ENCODE results near the gene SNX17. TPM values are rescaled to one million over a fixed set of nuclear protein-coding genes. Genes with fewer than 3 reads are reported as not detected.

The SNX17 gene
- total RNA-seq, 2 experiments from 2014 or later = 109 to 120 TPM

- ChIA-PET CTCF (interaction anchor here (0.8 to 1.9 kb wide), 2 partner anchors 13 to 32 kb away, joined by 3 to 5 read pairs; no protein-coding TSS in a partner anchor), POLR2A (interaction anchor here (0.6 kb wide), 1 partner anchor 17 kb away, joined by 3 read pairs; no protein-coding TSS in a partner anchor)
- Mint-ChIP-seq H3K4me1 (peaks cover 41% of the 10 kb centered on the region), H3K27me3 (no peaks in the 10 kb centered on the region), H3K36me3 (ENCODE audit: low read depth) (peaks cover 55% of the 10 kb centered on the region), H3K27ac (peak overlapping the region; percentile 55), H3K9me3 (no peaks in the 10 kb centered on the region), H3K4me3 (peak overlapping the region; percentile 84)
- peak; percentile 41 for DNase-seq
Measured at GRCh38 chr2:27372937-27373336, 2.5 kb downstream of the SNX17 start.

GRCh38 chr2:27373567-27373966 lies 3.2 kb downstream of the SNX17 start:
- POLR2A ChIA-PET = interaction anchor here (0.6 kb wide), 1 partner anchor 17 kb away, joined by 3 read pairs; no protein-coding TSS in a partner anchor
- CTCF ChIA-PET = no interaction called here
- Mint-ChIP-seq H3K9me3 (no peaks in the 10 kb centered on the region), H3K36me3 (ENCODE audit: low read depth) (peaks cover 53% of the 10 kb centered on the region), H3K27ac (no peak overlapping the region), H3K4me3 (no peak overlapping the region), H3K27me3 (no peaks in the 10 kb centered on the region), H3K4me1 (peaks cover 36% of the 10 kb centered on the region)
- DNase-seq = no peak

- H3K9me3 Mint-ChIP-seq = no peaks in the 10 kb centered on the region
- ChIA-PET CTCF (interaction anchor here (0.5 kb wide), 1 partner anchor 51 kb away, joined by 3 read pairs; no protein-coding TSS in a partner anchor), POLR2A (no interaction called here)
- H3K4me3 Mint-ChIP-seq = no peak overlapping the region
- no peaks in the 10 kb centered on the region for H3K27me3 Mint-ChIP-seq
- no peak for DNase-seq
- peaks cover 59% of the 10 kb centered on the region for H3K36me3 Mint-ChIP-seq (ENCODE audit: low read depth)
- peaks cover 40% of the 10 kb centered on the region for H3K4me1 Mint-ChIP-seq
- no peak overlapping the region for H3K27ac Mint-ChIP-seq
Measured at GRCh38 chr2:27375513-27376099, 5.2 kb downstream of the SNX17 start.

DNA sequence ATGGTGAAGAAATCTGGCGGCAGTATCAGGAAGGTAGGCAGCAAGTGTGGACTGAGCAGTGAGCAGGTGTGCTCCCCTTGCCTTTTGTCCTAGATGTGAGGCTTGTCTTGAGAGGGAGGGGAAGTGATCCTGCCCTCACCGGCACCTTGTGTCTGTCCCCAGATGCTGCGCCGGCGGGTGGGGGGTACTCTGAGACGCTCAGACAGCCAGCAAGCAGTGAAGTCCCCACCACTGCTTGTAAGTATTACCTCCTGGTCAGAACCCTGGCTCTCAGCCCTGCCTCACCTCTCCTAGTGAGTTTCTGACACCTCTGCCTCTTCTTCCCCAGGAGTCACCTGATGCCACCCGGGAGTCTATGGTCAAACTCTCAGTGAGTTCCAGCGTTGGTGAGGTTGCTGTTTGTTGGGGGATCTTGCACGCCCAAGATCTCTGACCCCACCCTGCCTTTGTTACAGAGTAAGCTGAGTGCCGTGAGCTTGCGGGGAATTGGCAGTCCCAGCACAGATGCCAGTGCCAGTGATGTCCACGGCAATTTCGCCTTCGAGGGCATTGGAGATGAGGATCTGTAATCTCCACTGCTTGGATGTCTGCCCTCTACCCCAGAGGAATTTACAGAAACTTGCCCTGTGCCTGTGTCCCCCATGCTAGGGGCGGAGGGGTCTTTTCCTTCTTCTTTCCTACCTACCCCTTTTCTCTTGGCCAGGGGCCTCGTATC lies 5.9 kb downstream of the SNX17 start:
- DNase-seq = no peak
- Mint-ChIP-seq H3K27me3 (no peaks in the 10 kb centered on the region), H3K4me3 (no peak overlapping the region), H3K36me3 (ENCODE audit: low read depth) (peaks cover 61% of the 10 kb centered on the region), H3K27ac (no peak overlapping the region), H3K4me1 (peaks cover 45% of the 10 kb centered on the region), H3K9me3 (no peaks in the 10 kb centered on the region)
- POLR2A ChIA-PET = no interaction called here
- CTCF ChIA-PET = interaction anchor here (0.5 to 0.6 kb wide), 2 partner anchors 31 to 50 kb away, joined by 3 read pairs; no protein-coding TSS in a partner anchor

GRCh38 chr2:27376866-27377617 lies 6.6 kb downstream of the SNX17 start:
- ChIA-PET CTCF (interaction anchor here (0.6 to 1.0 kb wide), 2 partner anchors 32 to 33 kb away, joined by 3 read pairs; partner anchors contain the start of gene PPM1G), POLR2A (no interaction called here)
- Mint-ChIP-seq H3K4me1 (peaks cover 43% of the 10 kb centered on the region), H3K9me3 (no peaks in the 10 kb centered on the region), H3K4me3 (no peak overlapping the region), H3K27ac (peak overlapping the region; percentile 69), H3K36me3 (ENCODE audit: low read depth) (peaks cover 61% of the 10 kb centered on the region), H3K27me3 (no peaks in the 10 kb centered on the region)
- no peak for DNase-seq

DNA sequence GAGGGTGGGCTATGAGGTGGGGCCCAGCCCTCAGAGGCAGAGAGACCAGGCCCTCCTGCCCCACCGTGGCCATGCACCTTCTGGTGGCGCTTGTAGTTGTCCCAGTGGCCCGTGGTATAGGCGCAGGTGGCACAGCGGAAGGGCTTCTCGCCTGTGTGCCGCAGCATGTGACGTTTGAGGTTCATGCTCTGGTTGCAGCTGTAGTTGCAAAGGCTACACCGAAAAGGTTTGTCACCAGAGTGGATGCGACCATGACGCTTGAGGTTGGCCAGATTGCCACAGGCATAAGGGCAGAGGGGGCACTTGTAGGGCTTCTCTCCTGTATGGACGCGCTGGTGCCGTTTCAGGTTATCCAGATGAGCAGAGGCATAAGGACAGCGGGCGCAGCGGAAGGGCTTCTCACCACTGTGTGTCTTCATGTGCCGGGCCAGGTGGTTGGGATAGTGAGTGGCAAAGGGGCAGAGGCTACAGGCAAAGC lies 7.2 kb downstream of the SNX17 start:
- Mint-ChIP-seq H3K9me3 (no peaks in the 10 kb centered on the region), H3K36me3 (ENCODE audit: low read depth) (peaks cover 62% of the 10 kb centered on the region), H3K27me3 (no peaks in the 10 kb centered on the region), H3K4me1 (peaks cover 40% of the 10 kb centered on the region), H3K4me3 (no peak overlapping the region), H3K27ac (no peak overlapping the region)
- no peak for DNase-seq
- ChIA-PET CTCF (interaction anchor here (1.0 kb wide), 1 partner anchor 32 kb away, joined by 3 read pairs; the partner anchor contains the start of gene PPM1G), POLR2A (no interaction called here)

- ChIA-PET POLR2A (no interaction called here), CTCF (interaction anchor here (1.0 kb wide), 2 partner anchors 12 to 31 kb away, joined by 3 read pairs; partner anchors contain the start of gene PPM1G)
- no peak overlapping the region for H3K4me3 Mint-ChIP-seq
- H3K27me3 Mint-ChIP-seq = no peaks in the 10 kb centered on the region
- peaks cover 60% of the 10 kb centered on the region for H3K36me3 Mint-ChIP-seq (ENCODE audit: low read depth)
- peaks cover 34% of the 10 kb centered on the region for H3K4me1 Mint-ChIP-seq
- peak overlapping the region; percentile 62 for H3K27ac Mint-ChIP-seq
- H3K9me3 Mint-ChIP-seq = no peaks in the 10 kb centered on the region
- DNase-seq = no peak
Measured at GRCh38 chr2:27378096-27378808, 7.8 kb downstream of the SNX17 start.

GRCh38 chr2:27378809-27379290 lies 8.4 kb downstream of the SNX17 start:
- Mint-ChIP-seq H3K9me3 (no peaks in the 10 kb centered on the region), H3K36me3 (ENCODE audit: low read depth) (peaks cover 60% of the 10 kb centered on the region)
- POLR2A ChIA-PET = no interaction called here

DNA sequence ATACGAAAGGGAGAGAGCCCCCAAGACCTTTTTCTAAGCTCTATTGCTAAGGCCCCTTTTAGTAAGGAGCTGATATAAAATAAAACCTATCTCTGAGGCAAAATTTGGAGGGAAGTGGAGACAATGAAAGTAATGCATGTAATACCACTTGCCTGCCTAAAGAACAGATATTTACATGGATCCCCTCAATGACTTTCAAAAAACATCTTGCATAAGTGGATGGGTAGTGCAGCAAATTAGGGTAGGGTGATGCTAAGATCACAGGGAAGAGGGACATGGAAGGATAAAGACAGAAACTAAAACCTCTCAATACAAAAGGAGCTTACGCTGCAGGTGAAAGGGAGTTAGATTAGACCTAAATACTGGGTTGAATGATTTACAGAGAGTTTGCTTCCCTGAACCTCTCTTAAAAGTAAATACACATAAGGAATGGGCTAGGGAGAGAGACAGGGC lies 9.0 kb downstream of the SNX17 start:
- Mint-ChIP-seq H3K27ac (peak overlapping the region; percentile 96), H3K27me3 (no peaks in the 10 kb centered on the region), H3K36me3 (ENCODE audit: low read depth) (peaks cover 63% of the 10 kb centered on the region), H3K4me3 (peak overlapping the region; percentile 90), H3K4me1 (peaks cover 30% of the 10 kb centered on the region), H3K9me3 (no peaks in the 10 kb centered on the region)
- ChIA-PET CTCF (interaction anchor here (1.0 to 1.5 kb wide), 3 partner anchors 8 to 10 kb away, joined by 3 to 6 read pairs (median 5); partner anchors contain the start of gene EIF2B4), POLR2A (no interaction called here)
- no peak for DNase-seq

More at GRCh38 chr2:27378809-27379290, 8.4 kb downstream of the SNX17 start:
- H3K4me1 Mint-ChIP-seq = peaks cover 31% of the 10 kb centered on the region
- no peak for DNase-seq
- no peaks in the 10 kb centered on the region for H3K27me3 Mint-ChIP-seq
- H3K4me3 Mint-ChIP-seq = peak overlapping the region; percentile 90
- CTCF ChIA-PET = interaction anchor here (1.0 to 1.5 kb wide), 3 partner anchors 8 to 11 kb away, joined by 3 to 6 read pairs (median 5); partner anchors contain the start of gene EIF2B4
- H3K27ac Mint-ChIP-seq = peak overlapping the region; percentile 96

- Mint-ChIP-seq H3K27me3 (no peaks in the 10 kb centered on the region), H3K36me3 (ENCODE audit: low read depth) (peaks cover 61% of the 10 kb centered on the region), H3K27ac (peak overlapping the region; percentile 96), H3K9me3 (no peaks in the 10 kb centered on the region), H3K4me3 (peak overlapping the region; percentile 90), H3K4me1 (peaks cover 30% of the 10 kb centered on the region)
- DNase-seq = peak; percentile 73
- CTCF ChIA-PET = interaction anchor here (0.8 to 1.8 kb wide), 6 partner anchors 9 to 304 kb away, joined by 3 to 7 read pairs (median 4); partner anchors contain the start of genes EIF2B4 and MPV17
- POLR2A ChIA-PET = interaction anchor here (0.6 kb wide), 1 partner anchor 9 kb away, joined by 4 read pairs; the partner anchor contains the start of gene SNX17
Measured at GRCh38 chr2:27379836-27380625, 9.6 kb downstream of the SNX17 start.

All from activated CD4-positive, alpha-beta T cell treated with anti-CD3 and anti-CD28 coated beads, Interleukin-2, amount 10 ng/mL, durations not matched to agents 7 days and 5 days (primary cell).